ENCODE measurements around the gene LZTS2. TPM values are rescaled to one million over a fixed set of nuclear protein-coding genes. Genes with fewer than 3 reads are reported as not detected.

The LZTS2 gene
- total RNA-seq, 1 experiment from 2014 or later = 146 TPM

- DNase-seq (ENCODE audit: low spot score) = no peak
- in situ Hi-C loops (cut with HindIII; ENCODE audit: low sequenced_read_pairs) = no loop called here
Observed at GRCh38 chr10:101010329-101010728, 10.7 kb downstream of the LZTS2 start.

DNA sequence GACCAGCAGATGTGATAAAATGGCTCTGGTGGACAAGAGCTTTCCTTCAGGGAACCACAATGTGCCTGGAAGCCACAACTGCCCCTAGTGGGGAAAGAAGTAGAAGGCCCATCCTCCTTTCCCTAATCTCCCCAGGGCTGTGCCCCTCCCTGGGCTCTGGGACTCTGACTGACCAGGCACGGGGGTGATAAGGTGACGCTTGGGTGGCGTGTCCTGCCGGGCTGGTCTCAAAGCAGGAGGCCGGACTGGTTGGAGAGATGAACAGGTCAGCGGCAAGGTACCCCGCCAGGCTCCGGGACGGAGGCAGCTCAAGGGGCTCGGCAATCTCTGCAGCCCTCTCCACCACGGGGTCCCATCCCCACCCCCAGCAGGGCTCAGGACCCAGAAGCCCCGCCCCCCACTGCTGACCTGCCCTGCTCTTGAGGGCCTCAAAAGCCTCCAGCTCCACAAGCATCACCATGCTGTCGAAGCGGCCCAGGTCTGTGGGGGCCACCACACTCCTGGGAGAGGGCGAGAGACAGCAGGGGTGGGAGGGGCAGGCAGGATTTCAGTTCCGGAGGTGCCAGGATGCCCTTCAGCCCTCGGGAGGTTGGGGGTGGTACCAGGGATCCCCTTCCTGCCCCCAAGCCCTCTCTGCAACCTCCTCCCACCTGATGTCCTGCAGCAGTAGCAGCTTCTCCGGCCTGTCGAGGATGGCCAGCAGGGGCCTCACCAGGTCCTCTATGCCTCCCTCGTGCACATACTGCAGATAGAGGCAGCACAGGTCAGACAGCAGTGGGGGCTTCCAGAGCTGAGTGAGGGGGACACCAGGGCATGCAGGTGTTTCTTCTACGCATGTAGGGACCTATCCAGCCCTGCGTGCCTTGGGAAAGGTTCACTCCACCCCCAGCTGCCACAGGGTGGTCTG is 12.2 kb downstream of the LZTS2 start:
- in situ Hi-C loops (cut with HindIII; ENCODE audit: low sequenced_read_pairs) = no loop called here
- DNase-seq (ENCODE audit: low spot score) = peak; percentile 44

GRCh38 chr10:101012525-101013364 is 13.1 kb downstream of the LZTS2 start:
- peak; percentile 89 for DNase-seq (ENCODE audit: low spot score)
- in situ Hi-C loops (cut with HindIII; ENCODE audit: low sequenced_read_pairs) = no loop called here

- in situ Hi-C loops (cut with HindIII; ENCODE audit: low sequenced_read_pairs) = no loop called here
- DNase-seq (ENCODE audit: low spot score) = no peak
Observed at GRCh38 chr10:101013365-101013825, 13.8 kb downstream of the LZTS2 start.

DNA sequence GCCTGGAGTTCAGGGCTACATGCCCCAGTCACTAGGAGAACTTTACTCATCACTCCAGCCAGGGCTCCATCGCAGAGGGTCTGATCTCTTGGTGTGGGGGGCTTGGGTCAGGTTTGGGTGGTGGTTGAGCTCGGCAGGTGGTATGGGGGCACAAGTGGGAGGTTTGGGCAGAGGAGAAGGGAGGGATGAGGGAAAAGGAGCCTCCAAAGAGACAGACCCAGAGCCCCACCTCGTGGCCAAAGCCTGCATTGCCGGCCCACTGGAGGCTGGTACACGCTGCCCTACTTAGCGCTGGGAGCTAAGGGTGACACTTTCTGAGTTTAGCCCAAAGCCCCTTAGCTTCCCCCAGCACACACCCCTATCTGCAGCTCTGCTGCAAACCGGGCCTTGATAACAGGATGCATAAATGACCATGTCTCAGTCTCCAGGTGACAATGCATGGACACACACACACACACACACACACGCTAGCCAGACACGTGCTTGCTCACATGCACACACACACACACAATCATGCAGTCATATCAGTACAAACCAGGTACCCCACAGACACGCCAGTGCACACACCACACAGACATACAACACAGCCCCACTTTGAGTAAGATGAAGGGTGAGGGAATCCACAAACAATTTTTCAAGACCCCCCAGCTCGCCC is 14.7 kb downstream of the LZTS2 start:
- in situ Hi-C loops (cut with HindIII; ENCODE audit: low sequenced_read_pairs) = no loop called here
- DNase-seq (ENCODE audit: low spot score) = peak; percentile 79

DNA sequence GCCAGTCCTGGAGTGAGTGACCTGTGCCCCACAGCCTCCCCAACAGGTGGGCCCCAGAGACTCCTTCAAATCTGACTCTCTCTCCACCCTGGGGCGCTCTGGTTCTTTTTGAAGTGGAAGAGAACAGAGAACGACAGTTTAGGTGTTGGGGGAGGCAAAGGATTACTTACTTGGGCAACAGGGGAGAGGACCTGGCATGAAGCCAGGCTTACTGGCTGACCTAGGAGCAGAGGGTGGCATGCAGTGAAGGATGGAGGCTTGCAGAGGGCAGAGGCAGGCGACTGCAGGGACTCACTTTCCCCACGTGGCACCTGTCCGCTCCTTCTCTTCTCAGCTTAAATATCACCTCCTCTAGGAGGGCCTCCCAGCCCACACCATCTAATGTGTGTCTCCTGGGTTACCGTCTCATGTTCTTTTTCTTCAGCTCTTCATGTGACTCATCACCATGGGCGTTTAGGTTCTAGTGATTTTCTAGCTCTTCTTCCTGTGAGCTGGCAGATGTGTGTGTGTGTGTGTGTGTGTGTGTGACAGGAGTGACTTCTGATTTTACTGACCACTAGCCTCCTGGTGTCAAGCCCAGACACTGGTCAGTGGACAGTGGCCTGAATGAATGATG is 15.5 kb downstream of the LZTS2 start:
- no peak for DNase-seq (ENCODE audit: low spot score)
- in situ Hi-C loops (cut with HindIII; ENCODE audit: low sequenced_read_pairs) = no loop called here

DNA sequence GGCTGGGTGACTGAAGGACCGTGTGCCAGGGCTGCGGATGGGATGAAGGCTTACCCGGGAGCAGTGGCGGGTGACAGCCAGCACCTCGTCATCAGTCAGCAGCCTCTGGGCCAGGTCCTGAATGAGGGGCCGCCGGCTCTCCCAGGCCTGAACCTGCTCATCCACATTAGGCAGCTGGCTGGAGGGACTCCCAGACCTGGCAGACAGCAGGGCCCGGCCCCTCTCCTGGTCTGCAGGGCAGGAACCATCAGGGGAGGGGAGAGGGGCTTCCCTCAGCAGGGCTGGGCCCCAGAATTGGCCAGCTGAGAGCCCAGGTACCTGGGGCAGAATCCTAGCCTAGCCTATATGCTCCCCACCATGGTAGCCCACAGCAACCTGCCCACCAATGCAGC is 16.0 kb downstream of the LZTS2 start:
- in situ Hi-C loops (cut with HindIII; ENCODE audit: low sequenced_read_pairs) = no loop called here
- DNase-seq (ENCODE audit: low spot score) = no peak

DNA sequence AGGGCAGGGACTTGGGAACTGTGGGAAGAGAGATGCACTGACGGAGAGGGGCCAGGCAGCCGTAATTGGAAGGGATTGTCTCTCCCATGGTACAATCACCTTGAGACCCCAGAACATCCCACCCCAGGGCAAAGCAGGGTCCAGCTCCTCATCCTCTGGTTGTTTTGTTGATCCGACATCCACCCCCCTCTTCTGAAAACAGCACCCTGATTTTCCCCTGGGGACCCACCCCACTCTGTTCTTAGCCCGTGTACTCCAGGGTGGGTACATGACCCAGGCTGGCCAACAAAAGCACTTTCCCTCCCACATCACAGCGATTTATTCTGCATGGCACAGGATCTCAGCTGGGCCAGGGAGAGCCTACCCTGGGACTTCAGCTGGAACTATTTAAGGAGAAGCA is 17.2 kb downstream of the LZTS2 start:
- DNase-seq (ENCODE audit: low spot score) = no peak
- in situ Hi-C loops (cut with HindIII; ENCODE audit: low sequenced_read_pairs) = no loop called here

- in situ Hi-C loops (cut with HindIII; ENCODE audit: low sequenced_read_pairs) = no loop called here
- no peak for DNase-seq (ENCODE audit: low spot score)
Observed at GRCh38 chr10:101018118-101018599, 18.6 kb downstream of the LZTS2 start.

DNA sequence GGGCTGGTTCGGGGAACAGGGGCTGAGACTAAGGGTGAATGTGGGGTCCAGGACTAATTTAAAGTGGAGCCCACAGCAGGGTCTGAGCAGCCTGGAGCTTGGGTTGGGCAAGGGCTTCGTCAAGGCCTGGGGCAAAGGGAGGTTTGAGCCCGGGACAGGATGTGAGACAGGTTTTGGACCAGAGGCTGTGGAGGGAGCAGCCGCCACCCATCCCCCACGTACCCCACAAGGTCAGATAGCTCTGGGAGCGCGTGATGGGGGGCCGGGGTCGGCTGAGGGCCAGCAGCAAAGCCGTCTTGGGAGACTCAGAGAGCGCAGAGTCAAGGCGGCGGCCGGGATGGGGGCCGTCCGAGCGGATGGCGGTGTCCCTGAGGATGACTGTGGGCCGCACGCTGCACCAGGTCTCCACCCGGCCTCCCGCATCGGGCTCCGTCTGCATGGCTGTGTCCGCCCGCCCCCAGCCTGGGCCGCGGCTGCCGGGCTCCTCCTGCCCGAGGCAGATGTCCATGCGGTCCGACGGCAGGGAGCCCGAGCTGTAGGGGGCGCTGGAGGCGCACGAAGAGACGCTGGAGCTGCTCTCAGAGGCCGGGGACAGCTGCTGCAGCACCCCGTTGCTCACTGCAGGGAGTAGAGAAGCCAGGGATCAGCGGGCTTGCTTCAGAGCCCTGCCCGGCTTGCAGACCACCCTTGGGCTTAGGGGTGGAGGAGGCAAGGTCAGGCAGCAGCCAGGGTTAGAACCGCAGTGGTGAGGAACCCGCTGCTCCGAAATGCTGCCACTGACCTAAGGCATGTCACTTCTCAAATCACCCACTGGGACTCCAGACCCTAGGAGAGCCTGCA is 19.2 kb downstream of the LZTS2 start:
- no peak for DNase-seq (ENCODE audit: low spot score)
- in situ Hi-C loops (cut with HindIII; ENCODE audit: low sequenced_read_pairs) = no loop called here

DNA sequence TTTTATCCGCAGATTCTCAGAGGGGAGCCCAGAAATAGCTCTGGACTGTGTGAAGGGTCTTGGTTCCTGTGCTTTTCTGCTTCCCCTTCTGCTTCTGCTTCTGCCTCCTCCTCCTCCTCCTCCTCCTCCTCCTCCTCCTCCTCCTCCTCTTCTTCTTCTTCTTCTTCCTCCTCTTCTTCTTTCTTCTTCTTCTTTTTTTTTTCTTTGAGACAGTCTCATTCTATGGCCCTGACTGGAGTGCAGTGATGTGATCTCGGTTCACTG is 19.8 kb downstream of the LZTS2 start:
- DNase-seq (ENCODE audit: low spot score) = no peak
- in situ Hi-C loops (cut with HindIII; ENCODE audit: low sequenced_read_pairs) = no loop called here

GRCh38 chr10:101020427-101021075 is 20.9 kb downstream of the LZTS2 start:
- in situ Hi-C loops (cut with HindIII; ENCODE audit: low sequenced_read_pairs) = no loop called here
- DNase-seq (ENCODE audit: low spot score) = no peak

GRCh38 chr10:101021239-101021638 is 21.6 kb downstream of the LZTS2 start:
- in situ Hi-C loops (cut with HindIII; ENCODE audit: low sequenced_read_pairs) = no loop called here
- no peak for DNase-seq (ENCODE audit: low spot score)

GRCh38 chr10:101021692-101022251 is 22.2 kb downstream of the LZTS2 start:
- no peak for DNase-seq (ENCODE audit: low spot score)
- in situ Hi-C loops (cut with HindIII; ENCODE audit: low sequenced_read_pairs) = no loop called here

DNA sequence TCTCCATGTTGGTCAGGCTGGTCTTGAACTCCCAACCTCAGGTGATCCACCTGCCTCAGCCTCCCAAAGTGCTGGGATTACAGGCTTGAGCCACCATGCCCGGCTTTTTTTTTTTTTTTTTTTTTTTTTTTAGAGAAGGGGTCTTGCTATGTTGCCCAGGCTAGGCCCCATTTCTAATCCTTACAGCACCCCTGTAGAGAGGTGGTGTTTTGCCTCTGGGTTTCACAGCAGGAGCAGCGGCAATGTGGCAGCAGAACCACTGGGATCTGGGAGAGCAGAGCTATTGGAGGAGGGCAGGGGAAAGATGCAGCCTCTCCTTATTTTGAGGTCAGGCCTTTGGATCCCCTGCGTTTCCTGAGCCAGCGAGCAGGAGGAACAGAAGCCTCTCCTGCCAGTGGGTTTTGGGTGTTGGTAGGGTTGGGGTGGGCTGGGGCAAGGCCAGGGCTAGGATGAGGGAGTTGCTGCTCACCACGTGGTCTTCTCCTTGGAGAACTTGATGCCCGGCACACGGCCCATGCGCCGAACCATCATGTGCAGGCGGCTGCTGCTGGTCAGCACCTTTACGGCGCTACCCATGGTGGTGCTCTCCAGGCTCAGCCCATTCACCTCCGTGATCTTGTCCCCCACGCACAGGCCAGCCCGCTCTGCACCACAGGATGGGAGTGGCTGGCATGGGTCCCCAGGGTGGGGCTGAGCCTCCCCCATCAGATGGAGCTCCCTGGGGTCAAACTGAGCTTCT is 23.5 kb downstream of the LZTS2 start:
- in situ Hi-C loops (cut with HindIII; ENCODE audit: low sequenced_read_pairs) = no loop called here
- no peak for DNase-seq (ENCODE audit: low spot score)

DNA sequence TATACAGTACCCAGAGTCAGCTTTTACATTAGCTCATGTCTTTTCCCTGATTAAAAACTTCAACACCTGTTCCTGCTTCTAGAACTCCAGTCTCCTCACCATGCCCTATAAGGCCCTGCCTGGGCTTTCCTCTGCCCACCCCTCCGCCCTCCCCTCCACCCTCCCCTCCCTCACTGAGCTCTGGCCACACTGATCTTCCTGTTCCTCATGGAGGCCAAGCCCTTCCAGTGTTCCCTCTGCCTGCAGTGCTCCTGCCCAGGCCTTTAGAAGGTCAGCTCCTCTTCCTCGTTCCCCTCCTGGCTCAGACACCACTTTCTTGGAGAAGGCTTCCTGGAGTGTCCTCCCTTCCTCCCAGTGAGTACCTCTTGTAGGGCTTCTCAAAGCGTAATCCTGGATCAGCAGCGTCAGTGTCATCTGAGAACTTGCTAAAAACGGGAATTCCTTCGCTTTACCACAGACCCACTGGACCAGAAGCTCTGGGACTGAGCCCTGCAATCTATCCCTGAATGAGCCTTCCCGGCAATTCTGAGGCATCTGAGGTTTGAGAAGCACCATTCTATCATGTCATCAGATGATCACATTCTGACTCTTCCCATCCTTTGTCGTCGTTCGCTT is 27.6 kb downstream of the LZTS2 start:
- in situ Hi-C loops (cut with HindIII; ENCODE audit: low sequenced_read_pairs) = no loop called here
- DNase-seq (ENCODE audit: low spot score) = no peak
